HG03064 (cell line): ENCODE results near the gene BRSK2.
"Not testable (repeated sequence)": the region's sequence is repeated elsewhere in the genome, so short reads cannot be mapped to it uniquely, and the experiment has no call there.

Experiments
- ATAC-seq: cut with Tn5 transposase; IDR thresholded peaks from one replicate; pipeline ENCODE4 v1.9.1; 2021; ENCODE audit warnings: low read depth; ENCODE audit not compliant: unreplicated experiment

The BRSK2 gene

DNA sequence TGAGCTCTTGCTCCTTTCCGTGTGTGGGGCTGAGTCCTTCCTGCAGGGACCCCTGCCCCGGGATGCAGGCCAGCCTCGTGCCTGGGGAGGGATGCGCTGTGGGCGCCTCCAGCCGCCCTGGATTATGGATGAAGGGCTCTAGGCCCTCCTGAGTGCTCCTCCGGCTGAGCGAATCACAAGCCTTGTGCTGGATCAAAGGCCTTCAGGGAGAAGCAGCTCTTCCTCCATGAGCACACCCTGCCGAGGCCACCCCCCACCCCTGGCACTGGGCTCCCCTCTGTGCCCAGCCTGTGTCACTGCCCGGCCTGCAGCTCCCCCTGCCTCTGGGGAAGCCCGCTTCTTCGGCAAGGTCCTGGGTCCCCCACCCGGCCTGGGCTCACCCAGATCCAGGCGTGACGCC is 43.8 kb downstream of the BRSK2 start:
- ATAC-seq: no peak

DNA sequence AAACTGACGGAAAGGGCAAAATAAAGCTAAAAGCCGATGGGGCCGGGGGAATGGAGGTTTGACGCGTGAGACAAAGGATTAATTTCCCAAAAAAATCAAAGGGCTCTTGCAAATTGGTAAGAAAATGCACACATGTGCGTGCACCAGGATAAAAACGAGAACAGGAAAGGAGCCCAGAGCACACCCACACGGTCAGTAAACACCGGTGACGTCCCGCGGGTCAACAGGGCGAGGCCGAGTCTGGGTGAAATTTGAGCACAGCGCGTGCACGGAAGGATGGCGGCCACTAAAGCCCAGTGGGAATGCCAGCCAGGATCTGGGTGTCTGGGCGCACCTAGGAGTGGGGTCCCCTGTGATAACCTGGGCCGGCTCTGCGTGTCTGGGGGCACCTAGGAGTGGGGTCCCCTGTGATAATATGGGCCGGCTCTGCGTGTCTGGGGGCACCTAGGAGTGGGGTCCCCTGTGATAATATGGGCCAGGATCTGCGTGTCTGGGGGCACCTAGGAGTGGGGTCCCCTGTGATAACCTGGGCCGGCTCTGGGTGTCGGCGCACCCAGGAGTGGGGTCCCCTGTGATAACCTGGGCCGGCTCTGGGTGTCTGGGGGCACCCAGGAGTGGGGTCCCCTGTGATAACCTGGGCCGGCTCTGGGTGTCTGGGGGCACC is 44.4 kb downstream of the BRSK2 start:
- no peak for ATAC-seq

- ATAC-seq: not testable (repeated sequence)
Observed at GRCh38 chr11:1435479-1435819, 45.7 kb downstream of the BRSK2 start.

DNA sequence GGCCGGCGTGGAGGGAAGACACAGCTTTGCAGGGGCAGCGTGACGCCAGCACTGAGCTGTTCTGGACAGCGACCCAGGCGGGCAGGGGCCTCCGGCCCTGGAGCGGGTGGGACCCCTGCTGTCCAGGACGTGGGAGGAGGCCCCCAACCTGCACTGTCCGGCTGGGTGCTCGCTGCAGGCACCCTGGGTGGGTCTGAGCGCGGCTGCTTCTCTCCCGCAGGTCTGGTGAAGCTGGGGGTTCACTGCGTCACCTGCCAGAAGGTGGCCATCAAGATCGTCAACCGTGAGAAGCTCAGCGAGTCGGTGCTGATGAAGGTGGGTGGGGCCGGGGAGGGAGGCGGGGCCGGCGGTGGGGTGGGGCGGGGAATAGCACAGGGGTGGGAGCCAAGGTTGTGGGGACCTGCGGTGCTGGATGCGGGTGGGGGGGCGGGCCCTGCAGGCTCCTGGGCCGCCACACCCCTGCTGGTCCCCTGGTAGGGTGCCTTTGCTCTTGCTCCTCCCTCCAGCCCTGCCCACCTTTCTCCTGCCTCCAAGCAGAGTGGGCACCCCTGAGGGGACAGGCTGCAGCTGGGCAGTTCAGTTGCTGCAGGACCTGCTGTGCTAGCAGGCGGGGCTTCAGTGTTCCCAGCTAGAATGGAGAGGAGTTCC is 46.2 kb downstream of the BRSK2 start:
- no peak for ATAC-seq

- ATAC-seq: no peak
Observed at GRCh38 chr11:1436468-1437039, 46.8 kb downstream of the BRSK2 start.

DNA sequence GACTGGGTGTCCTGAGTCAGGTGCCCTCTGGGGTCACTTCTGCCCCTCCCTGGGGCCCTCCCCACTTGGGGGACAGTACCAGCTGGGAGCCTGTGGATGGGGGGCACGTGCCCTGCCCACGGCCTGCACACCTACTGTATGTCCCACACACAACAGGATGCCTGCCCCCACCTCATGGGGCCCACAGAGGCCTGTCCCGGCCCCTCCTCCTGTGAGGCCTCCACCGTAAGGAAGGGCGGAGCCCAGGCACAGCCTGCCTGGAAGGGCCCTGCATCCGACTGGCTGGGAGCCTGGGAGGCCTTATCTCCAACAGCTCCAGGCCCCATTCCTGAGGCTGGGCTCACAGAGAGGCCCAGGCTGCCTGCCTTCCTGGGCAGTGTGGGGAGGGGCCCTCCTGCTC is 47.8 kb downstream of the BRSK2 start:
- ATAC-seq: no peak

DNA sequence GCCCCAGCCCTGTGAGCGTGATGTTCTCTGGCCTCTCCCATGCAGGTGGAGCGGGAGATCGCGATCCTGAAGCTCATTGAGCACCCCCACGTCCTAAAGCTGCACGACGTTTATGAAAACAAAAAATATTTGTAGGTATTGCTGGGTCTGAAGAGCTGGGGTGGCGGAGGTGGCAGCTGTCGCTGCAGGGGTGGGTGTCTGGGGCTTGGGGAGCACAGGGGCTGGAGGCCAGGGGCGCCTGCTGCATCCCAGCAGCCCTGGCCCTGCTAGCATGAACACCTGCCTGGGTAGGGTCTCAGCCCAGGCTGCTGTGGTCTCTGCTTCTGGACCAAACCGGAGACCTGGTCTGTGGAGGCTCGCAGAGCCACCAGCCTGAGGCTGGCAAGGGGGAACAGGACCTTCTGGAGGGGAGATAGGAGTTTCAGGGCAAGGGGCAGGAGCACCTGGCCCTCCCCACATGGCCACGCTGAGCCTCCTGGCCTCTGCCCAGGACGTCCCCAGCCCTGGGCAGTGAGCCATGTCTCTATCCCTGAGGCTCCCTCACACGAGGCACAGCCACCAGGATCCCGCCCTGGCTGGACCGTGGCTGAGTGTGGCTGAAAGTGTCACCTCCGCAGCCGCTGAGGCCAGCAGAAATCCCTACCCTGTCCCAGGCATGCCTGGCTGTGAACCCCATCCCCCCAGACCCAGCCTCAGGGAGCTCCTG is 48.7 kb downstream of the BRSK2 start:
- no peak for ATAC-seq

DNA sequence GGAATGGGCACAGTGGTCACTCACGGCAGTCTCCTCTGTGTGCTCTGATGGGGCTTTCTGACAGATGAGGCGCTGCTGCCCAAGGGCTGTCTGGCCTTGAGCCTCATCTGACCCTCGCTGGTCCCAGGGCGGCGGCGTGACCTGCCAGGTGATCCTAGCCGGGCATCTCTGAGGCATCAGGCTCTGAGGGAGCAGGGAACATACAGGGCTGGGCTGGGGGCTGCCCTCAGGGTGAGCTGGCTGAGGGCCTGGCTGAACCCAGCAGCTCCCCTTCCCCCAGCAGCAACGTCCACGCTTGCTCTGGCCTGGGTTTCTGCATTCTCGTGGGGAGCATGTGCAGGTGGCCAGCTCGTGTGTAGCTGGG is 49.2 kb downstream of the BRSK2 start:
- no peak for ATAC-seq

GRCh38 chr11:1439341-1439740 is 49.6 kb downstream of the BRSK2 start:
- no peak for ATAC-seq

- no peak for ATAC-seq
Observed at GRCh38 chr11:1440066-1440465, 50.3 kb downstream of the BRSK2 start.

DNA sequence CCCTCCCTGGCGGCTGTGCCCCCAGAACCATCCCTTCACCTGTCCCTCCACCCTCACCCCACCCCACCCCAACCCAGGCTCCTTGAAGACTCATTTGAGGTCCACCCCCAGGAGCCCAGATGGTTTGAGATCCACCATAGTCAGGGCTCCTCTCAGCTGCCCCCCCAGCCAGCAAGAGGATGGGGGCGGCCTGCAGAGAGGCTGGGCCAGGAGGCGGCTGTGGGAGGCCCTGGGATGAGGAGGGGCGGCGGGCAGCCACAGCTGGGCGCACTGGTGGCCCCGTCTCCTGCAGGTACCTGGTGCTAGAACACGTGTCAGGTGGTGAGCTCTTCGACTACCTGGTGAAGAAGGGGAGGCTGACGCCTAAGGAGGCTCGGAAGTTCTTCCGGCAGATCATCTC is 50.8 kb downstream of the BRSK2 start:
- no peak for ATAC-seq

GRCh38 chr11:1442163-1442562 is 52.4 kb downstream of the BRSK2 start:
- ATAC-seq: no peak

GRCh38 chr11:1442807-1443366 is 53.2 kb downstream of the BRSK2 start:
- no peak for ATAC-seq

DNA sequence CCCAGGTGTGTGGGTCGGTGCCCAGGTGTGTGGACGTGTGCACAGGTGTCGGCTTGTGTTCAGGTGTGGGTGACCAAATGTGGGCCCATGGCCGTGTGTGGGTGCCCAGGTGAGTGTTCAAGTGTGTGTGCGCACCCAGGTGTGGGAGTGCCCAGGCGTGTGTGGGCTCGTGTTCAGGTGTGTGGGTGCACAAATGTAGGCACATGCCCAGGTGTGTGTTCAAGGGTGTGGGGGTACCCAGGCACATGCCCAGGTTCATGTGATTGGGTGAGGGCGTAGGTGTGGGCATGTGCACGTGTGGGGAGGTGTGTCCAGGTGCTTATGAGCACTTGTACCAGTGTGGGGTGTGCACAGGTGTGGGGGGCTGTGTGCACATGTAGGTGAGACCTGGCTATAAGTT is 54.0 kb downstream of the BRSK2 start:
- ATAC-seq: no peak

DNA sequence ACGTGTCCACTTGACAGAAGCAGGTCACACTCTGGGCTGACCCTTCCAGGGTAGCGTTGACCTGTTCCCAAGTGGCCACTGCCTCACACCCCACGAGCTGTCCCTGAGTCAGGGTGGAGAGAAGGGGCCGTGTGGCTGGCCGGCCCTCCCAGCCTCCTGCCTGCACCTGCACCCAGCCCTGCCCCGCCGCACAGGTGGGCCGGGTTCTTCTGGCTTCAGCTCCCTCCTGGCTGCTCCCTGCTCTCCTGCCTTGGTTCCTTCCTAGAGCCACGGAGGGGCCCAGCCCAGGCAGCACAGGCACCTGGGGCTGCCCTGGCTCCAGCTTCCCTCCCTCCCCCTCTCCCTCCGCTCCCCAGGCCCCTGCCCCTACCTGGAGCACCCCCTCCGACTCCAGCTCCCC is 54.6 kb downstream of the BRSK2 start:
- no peak for ATAC-seq

- ATAC-seq: no peak
Observed at GRCh38 chr11:1444823-1445422, 55.2 kb downstream of the BRSK2 start.

DNA sequence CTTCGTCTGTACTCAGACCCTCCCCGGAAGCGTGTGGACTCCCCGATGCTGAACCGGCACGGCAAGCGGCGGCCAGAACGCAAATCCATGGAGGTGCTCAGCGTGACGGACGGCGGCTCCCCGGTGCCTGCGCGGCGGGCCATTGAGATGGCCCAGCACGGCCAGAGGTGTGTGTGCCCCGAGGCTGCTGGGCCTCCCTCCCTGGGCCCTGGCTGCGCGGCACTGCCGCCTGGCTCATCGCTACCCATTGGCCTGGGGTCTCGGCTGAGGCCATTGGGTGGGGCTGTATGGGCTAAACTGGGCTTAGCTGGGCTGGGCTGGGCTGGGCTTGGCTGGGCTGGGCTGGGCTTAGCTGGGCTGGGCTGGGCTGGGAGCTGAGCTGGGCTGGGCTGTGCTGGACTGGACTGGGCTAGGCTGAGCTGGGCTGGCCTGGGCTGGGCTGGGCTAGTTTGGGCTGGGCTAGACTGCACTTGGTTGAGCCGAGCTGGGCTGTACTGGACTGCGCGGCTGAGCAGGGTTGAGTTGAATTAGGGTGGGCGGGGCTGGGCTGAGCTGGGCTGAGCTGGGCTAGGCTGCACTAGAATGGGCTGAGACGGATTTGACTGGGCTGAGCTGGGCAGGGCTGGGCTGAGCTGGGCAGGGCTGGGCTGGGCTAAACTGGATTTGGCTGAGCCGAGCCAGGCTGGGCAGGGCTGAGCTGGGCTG is 56.2 kb downstream of the BRSK2 start:
- no peak for ATAC-seq

- no peak for ATAC-seq
Observed at GRCh38 chr11:1446623-1447022, 56.9 kb downstream of the BRSK2 start.

GRCh38 chr11:1447845-1448825 is 58.4 kb downstream of the BRSK2 start:
- no peak for ATAC-seq
